K562 (cell line): Measurements from ENCODE around the gene RBBP4. TPM values are rescaled to one million over a fixed set of nuclear protein-coding genes. Genes with fewer than 3 reads are reported as not detected.

ENCODE experiments used
- CBX8 ChIP-seq: fragments of 200-600 bp; sonication (generic); IDR thresholded peaks from 2 replicates; pipeline ENCODE4 v1.6.1; 2012; ENCODE audit warnings: borderline replicate concordance, mixed run types, low read depth, mild to moderate bottlenecking, moderate library complexity, mixed read lengths, low read length, control low read depth, inconsistent platforms; ENCODE audit not compliant: poor library complexity, severe bottlenecking; ENCODE audit errors: extremely low read depth
- CHCHD3 ChIP-seq: fragments of 250-450 bp; sonication (Bioruptor Pico); IDR thresholded peaks from 2 replicates; pipeline ENCODE4 v2.1.2; 2022; ENCODE audit warnings: mild to moderate bottlenecking
- ESRRB ChIP-seq: fragments of 250-450 bp; sonication (Bioruptor Pico); IDR thresholded peaks from 2 replicates; pipeline ENCODE4 v1.5.0; 2020; ENCODE audit warnings: mild to moderate bottlenecking, moderate library complexity, borderline replicate concordance
- EZH2 ChIP-seq: IDR thresholded peaks from 2 replicates; pipeline ENCODE4 v1.6.1; 2012; ENCODE audit warnings: low read depth, mild to moderate bottlenecking, inconsistent platforms, low read length, borderline replicate concordance
- KAT2B ChIP-seq: IDR thresholded peaks from one replicate; pipeline ENCODE4 v1.6.1; 2012; ENCODE audit warnings: low read depth, mild to moderate bottlenecking, control low read depth, inconsistent platforms, low read length, moderate library complexity
- KAT8 ChIP-seq: fragments of 450-650 bp; IDR thresholded peaks from 2 replicates; pipeline ENCODE4 v1.6.1; 2016; ENCODE audit warnings: low read depth, mild to moderate bottlenecking
- KLF13 ChIP-seq: fragments of 450-650 bp; IDR thresholded peaks from 2 replicates; pipeline ENCODE4 v1.6.1; 2016; ENCODE audit warnings: missing genetic modification characterization, low read depth, mild to moderate bottlenecking, missing compliant biosample characterization, moderate library complexity, borderline replicate concordance
- MCM5 ChIP-seq: fragments of 450-650 bp; IDR thresholded peaks from 2 replicates; pipeline ENCODE4 v1.6.1; 2016; ENCODE audit warnings: low read depth
- MEF2A ChIP-seq: IDR thresholded peaks from 2 replicates; pipeline ENCODE4 v1.6.1; 2011; ENCODE audit warnings: low read depth, mild to moderate bottlenecking, low read length, moderate library complexity; ENCODE audit not compliant: control insufficient read depth
- RAD21 ChIP-seq, 2 experiments: fragments of 250-450 bp in 1 of 2; fragments of 450-650 bp in 1 of 2; sonication (Bioruptor Pico) in 1 of 2; formaldehyde crosslinking in 1 of 2; IDR thresholded peaks in 1 of 2; conservative IDR thresholded peaks in 1 of 2; 2 replicates each; pipeline versions ENCODE4 v1.4.0 to v1.8.0; 2020 to 2022; ENCODE audit warnings: mild to moderate bottlenecking in 2 of 2, moderate library complexity in 1 of 2
- STAT5B ChIP-seq: fragments of 250-450 bp; sonication (Bioruptor Pico); IDR thresholded peaks from 2 replicates; pipeline ENCODE4 v1.8.0; 2021; ENCODE audit warnings: mild to moderate bottlenecking, inconsistent platforms
- TRIM24 ChIP-seq, 2 experiments: fragments of 450-650 bp; IDR thresholded peaks; 2 replicates each; pipeline ENCODE4 v1.6.1; 2016
- ZBED1 ChIP-seq: IDR thresholded peaks from 2 replicates; pipeline ENCODE4 v1.6.1; 2014
- ZFP30 ChIP-seq: fragments of 250-450 bp; sonication (Bioruptor Pico); IDR thresholded peaks from 2 replicates; pipeline ENCODE4 v1.8.0; 2022; ENCODE audit warnings: moderate library complexity, mild to moderate bottlenecking, inconsistent platforms, borderline replicate concordance
- ZNF780A ChIP-seq: fragments of 250-450 bp; sonication (Bioruptor Pico); IDR thresholded peaks from 2 replicates; pipeline ENCODE4 v1.5.0; 2021; ENCODE audit warnings: mild to moderate bottlenecking
- polyA plus RNA-seq, 8 experiments: library from polyadenylated mRNA; depleted of rRNA in 4 of 8; stranded (reverse) in 5 of 8; unstranded in 3 of 8; fragments of >200 nt; fragmentation: Nextera tagmentation in 2 of 8; fragmentation: Illumina TruSeq in 1 of 8; extraction: Ambion mirVana in 2 of 8; extraction: Trizol in 1 of 8; gene quantifications; 2 replicates each; pipeline versions ENCODE4 v1.2.1 to v1.2.3, GENCODE V29; 2011 to 2014; ENCODE audit warnings: inconsistent platforms in 1 of 8, missing spikeins in 1 of 8
- total RNA-seq, 7 experiments: library from RNA; depleted of rRNA in 6 of 7; stranded (reverse); fragments of >200 nt in 6 of 7; fragmentation: Illumina TruSeq in 2 of 7; extraction: Trizol in 2 of 7; gene quantifications; 2 replicates each; pipeline versions ENCODE4 v1.2.1 to v1.2.3, GENCODE V29; 2011 to 2021; ENCODE audit warnings: low replicate concordance in 1 of 7
- TF ChIP-seq, protein P1 (sequence below): fragments of 450-650 bp; IDR thresholded peaks from 2 replicates; pipeline ENCODE4 v1.7.1; 2018; ENCODE audit warnings: mild to moderate bottlenecking, low read depth; ENCODE audit not compliant: partially characterized antibody
- TF ChIP-seq, protein P2 (sequence below): sonication (generic); IDR thresholded peaks from 2 replicates; pipeline ENCODE4 v1.6.1; 2016
- TF ChIP-seq, protein P3 (sequence below): fragments of 250-450 bp; sonication (Bioruptor Pico); IDR thresholded peaks from 2 replicates; pipeline ENCODE4 v1.4.0; 2020; ENCODE audit warnings: borderline replicate concordance
- TF ChIP-seq, protein P4 (sequence below): fragments of 450-650 bp; conservative IDR thresholded peaks from 2 replicates; pipeline ENCODE4 v1.6.1; 2016; ENCODE audit warnings: missing genetic modification characterization, low read depth, mild to moderate bottlenecking, missing compliant biosample characterization, moderate library complexity

Gene RBBP4
- total and polyA plus RNA-seq, 9 of the 15 experiments (the other 6 are each of a cell fraction or from before 2014, with no cell fraction given): 185 to 409 (median 259) TPM

DNA sequence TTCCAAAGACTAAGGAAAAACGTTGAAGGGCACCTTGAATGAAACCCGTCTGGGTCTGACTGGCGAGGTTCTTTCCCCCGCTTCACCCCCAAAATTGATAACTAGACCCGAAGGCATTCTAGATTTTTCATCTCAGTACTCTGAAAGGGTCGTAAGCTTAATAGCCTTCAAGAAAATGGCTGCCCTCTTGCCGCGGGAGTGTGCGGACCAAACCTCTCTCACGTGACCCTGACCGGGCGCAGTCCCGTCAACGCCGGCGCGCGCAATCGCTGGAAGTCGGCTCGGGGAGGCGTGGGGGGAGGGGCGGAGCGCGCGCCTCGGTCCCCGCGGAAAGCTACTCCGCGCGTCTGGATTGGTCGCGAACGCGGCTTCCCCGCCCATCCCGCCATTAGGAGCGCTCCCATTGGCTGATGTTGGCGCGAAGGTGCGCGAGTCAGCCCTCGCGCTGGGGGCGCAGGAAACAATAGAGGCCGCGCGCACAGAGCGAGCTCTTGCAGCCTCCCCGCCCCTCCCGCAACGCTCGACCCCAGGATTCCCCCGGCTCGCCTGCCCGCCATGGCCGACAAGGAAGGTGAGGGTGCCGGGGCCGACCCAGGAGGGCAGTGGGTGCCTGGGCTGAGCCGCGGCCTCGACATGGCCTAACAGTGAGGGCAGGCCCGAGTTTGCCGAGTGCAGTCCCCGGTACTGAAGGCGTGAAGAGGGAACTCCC is at the start of gene RBBP4 (continued):
- TF ChIP-seq CBX8: no peak
- 0 out of 2 replicates have a peak, but pooled peaks have one; percentile 3 for TF ChIP-seq ZBED1
- TF ChIP-seq, protein P1, sequence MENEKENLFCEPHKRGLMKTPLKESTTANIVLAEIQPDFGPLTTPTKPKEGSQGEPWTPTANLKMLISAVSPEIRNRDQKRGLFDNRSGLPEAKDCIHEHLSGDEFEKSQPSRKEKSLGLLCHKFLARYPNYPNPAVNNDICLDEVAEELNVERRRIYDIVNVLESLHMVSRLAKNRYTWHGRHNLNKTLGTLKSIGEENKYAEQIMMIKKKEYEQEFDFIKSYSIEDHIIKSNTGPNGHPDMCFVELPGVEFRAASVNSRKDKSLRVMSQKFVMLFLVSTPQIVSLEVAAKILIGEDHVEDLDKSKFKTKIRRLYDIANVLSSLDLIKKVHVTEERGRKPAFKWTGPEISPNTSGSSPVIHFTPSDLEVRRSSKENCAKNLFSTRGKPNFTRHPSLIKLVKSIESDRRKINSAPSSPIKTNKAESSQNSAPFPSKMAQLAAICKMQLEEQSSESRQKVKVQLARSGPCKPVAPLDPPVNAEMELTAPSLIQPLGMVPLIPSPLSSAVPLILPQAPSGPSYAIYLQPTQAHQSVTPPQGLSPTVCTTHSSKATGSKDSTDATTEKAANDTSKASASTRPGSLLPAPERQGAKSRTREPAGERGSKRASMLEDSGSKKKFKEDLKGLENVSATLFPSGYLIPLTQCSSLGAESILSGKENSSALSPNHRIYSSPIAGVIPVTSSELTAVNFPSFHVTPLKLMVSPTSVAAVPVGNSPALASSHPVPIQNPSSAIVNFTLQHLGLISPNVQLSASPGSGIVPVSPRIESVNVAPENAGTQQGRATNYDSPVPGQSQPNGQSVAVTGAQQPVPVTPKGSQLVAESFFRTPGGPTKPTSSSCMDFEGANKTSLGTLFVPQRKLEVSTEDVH: peak; percentile 95
- peak; percentile 96 for TF ChIP-seq KLF13 (tag)
- no peak for TF ChIP-seq ZFP30 (CRISPR knock-in tag)
- no peak for TF ChIP-seq KAT2B
- TF ChIP-seq CHCHD3 (CRISPR knock-in tag): 0 out of 2 replicates have a peak, but pooled peaks have one; percentile 28
- TF ChIP-seq, protein P2, sequence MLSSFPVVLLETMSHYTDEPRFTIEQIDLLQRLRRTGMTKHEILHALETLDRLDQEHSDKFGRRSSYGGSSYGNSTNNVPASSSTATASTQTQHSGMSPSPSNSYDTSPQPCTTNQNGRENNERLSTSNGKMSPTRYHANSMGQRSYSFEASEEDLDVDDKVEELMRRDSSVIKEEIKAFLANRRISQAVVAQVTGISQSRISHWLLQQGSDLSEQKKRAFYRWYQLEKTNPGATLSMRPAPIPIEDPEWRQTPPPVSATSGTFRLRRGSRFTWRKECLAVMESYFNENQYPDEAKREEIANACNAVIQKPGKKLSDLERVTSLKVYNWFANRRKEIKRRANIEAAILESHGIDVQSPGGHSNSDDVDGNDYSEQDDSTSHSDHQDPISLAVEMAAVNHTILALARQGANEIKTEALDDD: no peak
- TF ChIP-seq MCM5: no peak
- TF ChIP-seq, protein P3, sequence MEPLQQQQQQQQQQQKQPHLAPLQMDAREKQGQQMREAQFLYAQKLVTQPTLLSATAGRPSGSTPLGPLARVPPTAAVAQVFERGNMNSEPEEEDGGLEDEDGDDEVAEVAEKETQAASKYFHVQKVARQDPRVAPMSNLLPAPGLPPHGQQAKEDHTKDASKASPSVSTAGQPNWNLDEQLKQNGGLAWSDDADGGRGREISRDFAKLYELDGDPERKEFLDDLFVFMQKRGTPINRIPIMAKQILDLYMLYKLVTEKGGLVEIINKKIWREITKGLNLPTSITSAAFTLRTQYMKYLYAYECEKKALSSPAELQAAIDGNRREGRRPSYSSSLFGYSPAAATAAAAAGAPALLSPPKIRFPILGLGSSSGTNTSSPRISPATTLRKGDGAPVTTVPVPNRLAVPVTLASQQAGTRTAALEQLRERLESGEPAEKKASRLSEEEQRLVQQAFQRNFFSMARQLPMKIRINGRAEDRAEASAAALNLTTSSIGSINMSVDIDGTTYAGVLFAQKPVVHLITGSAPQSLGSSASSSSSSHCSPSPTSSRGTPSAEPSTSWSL (CRISPR knock-in tag): peak; percentile 95; the same call in 1 of the 2 replicates
- peak; percentile 78; the same call in 1 of the 2 replicates for TF ChIP-seq STAT5B (CRISPR knock-in tag)
- TF ChIP-seq ESRRB (CRISPR knock-in tag): 0 out of 2 replicates have a peak, but pooled peaks have one; percentile 66
- peak; percentile 17 to 76; a peak in 3 of 4 replicates for TF ChIP-seq TRIM24 (IDR thresholded peaks at IDR 0.05)
- no peak for TF ChIP-seq MEF2A
- TF ChIP-seq, protein P4, sequence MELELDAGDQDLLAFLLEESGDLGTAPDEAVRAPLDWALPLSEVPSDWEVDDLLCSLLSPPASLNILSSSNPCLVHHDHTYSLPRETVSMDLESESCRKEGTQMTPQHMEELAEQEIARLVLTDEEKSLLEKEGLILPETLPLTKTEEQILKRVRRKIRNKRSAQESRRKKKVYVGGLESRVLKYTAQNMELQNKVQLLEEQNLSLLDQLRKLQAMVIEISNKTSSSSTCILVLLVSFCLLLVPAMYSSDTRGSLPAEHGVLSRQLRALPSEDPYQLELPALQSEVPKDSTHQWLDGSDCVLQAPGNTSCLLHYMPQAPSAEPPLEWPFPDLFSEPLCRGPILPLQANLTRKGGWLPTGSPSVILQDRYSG (tag): peak; percentile 99
- TF ChIP-seq RAD21 (CRISPR knock-in tag; conservative IDR thresholded peaks at IDR 0.05 in 1 of 2, IDR thresholded peaks at IDR 0.05 in 1 of 2): peak in 1 of 2 experiments; percentile 21; a peak in 2 of 4 replicates
- TF ChIP-seq KAT8: peak; percentile 74; the same call in 1 of the 2 replicates
- no peak for TF ChIP-seq ZNF780A (CRISPR knock-in tag)
- no peak for TF ChIP-seq EZH2
